Hepatocyte (in vitro differentiated cells): ENCODE results near the gene HOXB7. TPM values are rescaled to one million over a fixed set of nuclear protein-coding genes. Genes with fewer than 3 reads are reported as not detected.

ENCODE experiments used
- DNase-seq: peaks from one replicate; pipeline ENCODE4 v3.0.0-alpha.2; 2016; ENCODE audit warnings: low spot score
- H2AFZ ChIP-seq: fragments of 200-600 bp; sonication (generic); 2 replicates; pipeline ENCODE4 v1.6.0; 2016; ENCODE audit warnings: antibody characterized with exemption, mild to moderate bottlenecking
- H3K27ac ChIP-seq: fragments of 200-600 bp; sonication (generic); 2 replicates; pipeline ENCODE4 v1.5.1; 2016; ENCODE audit warnings: mild to moderate bottlenecking
- H3K27me3 ChIP-seq: fragments of 200-600 bp; sonication (generic); 2 replicates; pipeline ENCODE4 v1.6.1; 2016
- H3K36me3 ChIP-seq: fragments of 200-600 bp; sonication (generic); replicated peaks from 2 replicates; pipeline ENCODE4 v1.5.1; 2016; ENCODE audit warnings: low read depth; ENCODE audit not compliant: insufficient read depth
- H3K4me1 ChIP-seq: fragments of 200-600 bp; sonication (generic); 2 replicates; pipeline ENCODE4 v1.5.1; 2016; ENCODE audit warnings: mild to moderate bottlenecking, moderate library complexity; ENCODE audit not compliant: insufficient read depth
- H3K4me2 ChIP-seq: fragments of 200-600 bp; sonication (generic); 2 replicates; pipeline ENCODE4 v1.6.0; 2016
- H3K4me3 ChIP-seq: fragments of 200-600 bp; sonication (generic); 2 replicates; pipeline ENCODE4 v1.5.1; 2016; ENCODE audit warnings: mild to moderate bottlenecking
- H3K79me2 ChIP-seq: fragments of 200-600 bp; sonication (generic); 2 replicates; pipeline ENCODE4 v1.6.0; 2017; ENCODE audit warnings: mild to moderate bottlenecking
- H3K9me2 ChIP-seq: fragments of 200-600 bp; sonication (generic); replicated peaks from 2 replicates; pipeline ENCODE4 v1.6.0; 2017; ENCODE audit warnings: mild to moderate bottlenecking; ENCODE audit not compliant: insufficient read depth
- H3K9me3 ChIP-seq: fragments of 200-600 bp; sonication (generic); 2 replicates; pipeline ENCODE4 v1.5.1; 2016; ENCODE audit warnings: low read depth, mild to moderate bottlenecking
- H4K20me1 ChIP-seq: fragments of 200-600 bp; sonication (generic); 2 replicates; pipeline ENCODE4 v1.6.0; 2016; ENCODE audit warnings: mild to moderate bottlenecking; ENCODE audit not compliant: insufficient read depth, poor library complexity, severe bottlenecking
- CTCF ChIP-seq: fragments of 200-600 bp; sonication (generic); IDR thresholded peaks from 2 replicates; pipeline ENCODE4 v1.5.1; 2016; ENCODE audit warnings: antibody characterized with exemption, mild to moderate bottlenecking; ENCODE audit not compliant: poor library complexity
- EZH2 ChIP-seq: fragments of 200-600 bp; sonication (generic); IDR thresholded peaks from 2 replicates; pipeline ENCODE4 v1.6.1; 2016; ENCODE audit warnings: antibody characterized with exemption, mild to moderate bottlenecking, borderline replicate concordance
- EZH2phosphoT487 ChIP-seq: fragments of 200-600 bp; sonication (generic); IDR thresholded peaks from one replicate; pipeline ENCODE4 v1.6.1; 2018; ENCODE audit warnings: antibody characterized with exemption, mild to moderate bottlenecking, low read depth, moderate library complexity; ENCODE audit not compliant: unreplicated experiment, severe bottlenecking
- WGBS: methylation state at CpG from one replicate; pipeline ENCODE4 v1.1.6; 2016; ENCODE audit warnings: low lambda C conversion rate; ENCODE audit errors: missing lambda C conversion rate; 5-methylcytosine and 5-hydroxymethylcytosine counted together
- polyA plus RNA-seq: library from polyadenylated mRNA; unstranded; fragments of >200 nt; fragmentation: Nextera tagmentation; extraction: Ambion mirVana; gene quantifications from 2 replicates; pipeline ENCODE4 v1.2.1, GENCODE V29; 2016
- total RNA-seq: library from RNA; depleted of rRNA; stranded (reverse); fragments of >200 nt; gene quantifications from 2 replicates; pipeline ENCODE4 v1.2.3, GENCODE V29; 2014

The HOXB7 gene
- total and polyA plus RNA-seq, 2 experiments from 2014 or later = 4.1 to 13.7 TPM

DNA sequence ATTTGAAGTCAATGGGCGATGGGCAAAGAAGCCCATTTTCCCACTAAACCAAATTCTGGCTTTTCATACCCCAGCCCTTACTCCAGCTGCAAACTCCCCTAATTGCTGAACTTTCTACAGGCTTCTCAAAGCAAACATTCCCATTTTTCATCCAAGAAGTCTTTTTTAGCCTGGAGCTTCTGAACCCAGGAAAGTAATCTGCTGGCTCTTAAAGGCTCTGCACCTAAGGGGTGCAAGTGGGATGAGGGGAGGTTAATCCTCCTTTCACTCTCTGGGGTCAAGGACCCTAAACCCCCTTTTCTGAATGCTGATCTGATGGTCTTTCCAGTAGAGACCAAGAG, 2.4 kb downstream of the HOXB7 start:
- peak overlapping the region; percentile 3 for H3K27ac ChIP-seq
- no peak for DNase-seq
- no peak overlapping the region for H2AFZ ChIP-seq
- no peak overlapping the region for H3K4me3 ChIP-seq
- H3K36me3 ChIP-seq = no peaks in the 10 kb centered on the region
- no peaks in the 10 kb centered on the region for H3K79me2 ChIP-seq
- H3K9me3 ChIP-seq = no peaks in the 10 kb centered on the region
- no peaks in the 10 kb centered on the region for H4K20me1 ChIP-seq
- no peaks in the 10 kb centered on the region for H3K9me2 ChIP-seq
- no peak for TF ChIP-seq CTCF
- TF ChIP-seq EZH2phosphoT487 = no peak
- TF ChIP-seq EZH2 = no peak
- 75% methylated on average over 1 of the region's 1 CpG for WGBS
- H3K4me2 ChIP-seq = peak overlapping the region; percentile 78
- H3K4me1 ChIP-seq = no peaks in the 10 kb centered on the region
- H3K27me3 ChIP-seq = peaks cover 96% of the 10 kb centered on the region

GRCh38 chr17:48606892-48607614, 3.8 kb downstream of the HOXB7 start:
- Histone ChIP-seq H3K79me2 (no peaks in the 10 kb centered on the region), H3K9me2 (no peaks in the 10 kb centered on the region), H3K9me3 (no peaks in the 10 kb centered on the region), H3K4me1 (no peaks in the 10 kb centered on the region), H3K27me3 (peaks cover 96% of the 10 kb centered on the region), H3K36me3 (no peaks in the 10 kb centered on the region), H3K4me3 (no peak overlapping the region), H3K4me2 (peak overlapping the region; percentile 61), H2AFZ (no peak overlapping the region), H4K20me1 (no peaks in the 10 kb centered on the region), H3K27ac (peak overlapping the region; percentile 12)
- no peak for DNase-seq
- 61% methylated on average over 9 of the region's 9 CpGs for WGBS
- TF ChIP-seq EZH2 = no peak
- TF ChIP-seq CTCF = no peak
- TF ChIP-seq EZH2phosphoT487 = no peak

DNA sequence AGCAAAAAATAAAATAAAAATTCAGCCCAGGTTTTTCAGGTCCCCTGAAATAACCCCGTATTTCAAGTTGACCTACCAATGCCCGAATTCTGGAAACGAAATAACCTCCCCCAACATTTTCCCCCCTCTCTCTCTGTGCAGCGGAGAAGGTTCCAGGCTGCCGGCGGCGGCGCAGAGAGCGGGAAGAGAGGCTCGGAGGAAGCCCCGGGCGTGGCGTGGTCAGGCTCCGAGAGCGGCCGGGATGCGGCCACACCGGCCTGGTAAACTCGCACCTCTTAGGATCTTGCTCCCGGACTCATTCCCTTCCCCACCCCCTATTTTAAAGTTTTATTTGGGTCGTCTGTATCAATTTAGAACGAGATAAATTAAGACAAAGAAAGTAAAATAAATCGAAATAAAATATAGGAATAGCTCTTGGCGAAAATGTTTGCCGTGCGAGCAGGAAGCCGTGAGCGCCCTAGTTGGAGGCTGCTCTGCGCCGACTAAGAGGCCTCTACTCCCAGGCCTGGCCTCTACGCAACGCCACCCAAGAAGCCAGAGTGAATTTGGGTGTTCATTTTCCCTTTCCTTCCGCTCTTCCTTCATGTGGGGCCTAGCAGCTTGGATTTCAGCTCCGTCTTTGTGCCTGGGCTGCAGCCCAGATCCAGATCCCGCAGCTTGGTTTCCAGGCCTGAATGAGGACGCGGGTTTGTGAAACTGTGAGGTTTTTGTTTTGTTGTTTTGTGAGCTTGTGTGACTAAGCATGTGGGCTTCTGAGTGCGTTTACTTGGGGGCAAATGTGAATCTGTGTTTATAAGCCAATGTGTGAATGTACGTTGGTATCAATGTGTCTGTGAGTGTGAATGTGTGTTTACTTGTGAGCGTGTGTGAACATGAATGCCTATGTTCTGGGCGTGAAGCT, 4.6 kb downstream of the HOXB7 start:
- H3K27ac ChIP-seq = peak overlapping the region; percentile 39
- DNase-seq = no peak
- H3K27me3 ChIP-seq = peaks cover 96% of the 10 kb centered on the region
- H4K20me1 ChIP-seq = no peaks in the 10 kb centered on the region
- no peak overlapping the region for H2AFZ ChIP-seq
- H3K9me2 ChIP-seq = no peaks in the 10 kb centered on the region
- H3K36me3 ChIP-seq = no peaks in the 10 kb centered on the region
- no peaks in the 10 kb centered on the region for H3K79me2 ChIP-seq
- TF ChIP-seq CTCF = no peak
- TF ChIP-seq EZH2 = peak; percentile 81
- H3K4me1 ChIP-seq = no peaks in the 10 kb centered on the region
- H3K9me3 ChIP-seq = no peaks in the 10 kb centered on the region
- 38% methylated on average over 41 of the region's 41 CpGs for WGBS
- no peak overlapping the region for H3K4me3 ChIP-seq
- peak overlapping the region; percentile 71 for H3K4me2 ChIP-seq
